Hematopoietic multipotent progenitor cell treated with erythropoietin and hydrocortisone succinate and interleukin-3 and kit ligand, for 6 days (in vitro differentiated cells): ENCODE data around the gene LSM5.

ENCODE experiments used
- DNase-seq: peaks from one replicate; pipeline ENCODE4 v3.0.0-alpha.2; 2015

The LSM5 gene

DNA sequence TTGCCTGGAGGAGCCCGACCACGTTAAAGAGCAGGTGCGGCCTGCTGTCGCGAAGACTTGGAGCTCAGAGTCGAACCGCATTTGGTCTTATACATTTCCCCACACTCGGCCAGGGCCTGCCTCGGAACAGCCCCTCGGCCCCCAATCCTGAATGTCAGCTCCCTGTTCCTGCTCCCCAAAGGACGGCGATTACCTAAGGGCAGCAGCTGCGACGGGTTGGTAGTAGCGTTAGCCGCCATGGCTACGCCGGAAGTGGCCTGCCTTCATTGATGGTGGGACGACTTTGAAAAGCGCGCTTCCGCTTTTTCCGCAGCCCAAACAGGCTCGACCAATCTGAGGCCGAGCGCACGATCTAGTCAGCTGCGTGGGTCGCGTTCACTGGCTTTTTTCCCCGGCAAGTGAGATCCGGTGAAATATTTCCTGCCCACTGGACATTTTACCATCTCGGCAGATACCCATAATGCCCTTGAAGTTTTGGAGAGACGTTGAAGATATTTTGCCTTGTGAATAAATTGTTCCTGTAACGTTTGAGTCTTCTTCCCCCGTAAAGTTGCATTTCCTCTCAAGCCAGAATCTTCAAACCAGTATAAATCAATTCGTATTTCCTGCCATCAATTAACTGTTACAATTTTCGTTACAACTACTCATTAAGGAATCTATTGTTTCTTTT is at the start of gene LSM5:
Gene LSM5, minus strand, starts transcription at position 254 of the 670 bp plus-strand sequence. Its CDS starts 15 bp downstream, at position 239.
- DNase-seq: peak; percentile 98

DNA sequence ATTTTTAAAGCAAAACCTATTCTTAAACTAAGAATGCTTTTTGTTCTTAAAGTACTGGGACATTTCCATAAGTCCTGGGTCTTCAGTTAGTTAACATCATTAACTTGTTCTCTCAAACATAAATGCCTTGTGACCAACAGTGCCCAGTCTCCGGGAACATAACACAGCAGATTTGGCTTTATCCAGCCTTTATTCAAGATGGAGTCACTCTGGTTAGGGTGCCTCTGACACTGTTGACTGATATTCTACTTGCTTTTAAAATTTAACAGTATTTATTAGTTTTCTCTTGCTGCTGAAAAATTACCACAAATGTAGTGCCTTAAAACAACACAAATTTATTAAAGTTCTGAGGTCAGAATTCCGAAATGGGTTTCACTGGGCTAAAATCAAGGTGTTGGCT is 49.2 kb upstream of the LSM5 start:
- DNase-seq: no peak

- no peak for DNase-seq
These were observed 47.6 kb upstream of the LSM5 start for GRCh38 chr7:32537760-32538159.

GRCh38 chr7:32536585-32536984 is 46.4 kb upstream of the LSM5 start:
- no peak for DNase-seq

GRCh38 chr7:32536016-32536415 is 45.8 kb upstream of the LSM5 start:
- DNase-seq: no peak

DNA sequence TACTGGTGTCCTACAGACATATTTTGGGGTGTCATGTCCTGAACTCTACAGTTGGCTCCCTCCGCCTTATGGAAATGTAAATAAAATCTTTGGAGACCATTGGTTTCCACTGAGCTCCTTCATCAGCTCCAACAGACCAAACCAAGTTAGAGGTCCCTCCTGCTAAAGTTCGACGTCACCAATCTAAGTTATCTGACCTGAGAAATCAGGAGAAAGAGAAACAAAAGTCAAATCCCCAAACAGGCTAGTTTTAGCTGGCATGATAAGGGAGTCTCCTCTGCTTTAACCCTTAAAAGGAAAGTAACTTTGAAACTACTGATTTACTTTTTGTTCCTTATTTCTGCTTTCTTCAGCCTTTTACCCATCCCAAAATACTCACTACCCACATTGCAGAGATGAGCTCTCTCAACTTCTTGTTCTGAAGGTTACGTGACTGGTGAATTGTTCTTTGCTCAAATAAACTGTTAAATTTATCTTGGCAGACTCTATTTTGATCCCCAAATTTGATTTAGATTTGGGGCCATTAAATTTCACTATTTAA is 45.1 kb upstream of the LSM5 start:
- DNase-seq: no peak

DNA sequence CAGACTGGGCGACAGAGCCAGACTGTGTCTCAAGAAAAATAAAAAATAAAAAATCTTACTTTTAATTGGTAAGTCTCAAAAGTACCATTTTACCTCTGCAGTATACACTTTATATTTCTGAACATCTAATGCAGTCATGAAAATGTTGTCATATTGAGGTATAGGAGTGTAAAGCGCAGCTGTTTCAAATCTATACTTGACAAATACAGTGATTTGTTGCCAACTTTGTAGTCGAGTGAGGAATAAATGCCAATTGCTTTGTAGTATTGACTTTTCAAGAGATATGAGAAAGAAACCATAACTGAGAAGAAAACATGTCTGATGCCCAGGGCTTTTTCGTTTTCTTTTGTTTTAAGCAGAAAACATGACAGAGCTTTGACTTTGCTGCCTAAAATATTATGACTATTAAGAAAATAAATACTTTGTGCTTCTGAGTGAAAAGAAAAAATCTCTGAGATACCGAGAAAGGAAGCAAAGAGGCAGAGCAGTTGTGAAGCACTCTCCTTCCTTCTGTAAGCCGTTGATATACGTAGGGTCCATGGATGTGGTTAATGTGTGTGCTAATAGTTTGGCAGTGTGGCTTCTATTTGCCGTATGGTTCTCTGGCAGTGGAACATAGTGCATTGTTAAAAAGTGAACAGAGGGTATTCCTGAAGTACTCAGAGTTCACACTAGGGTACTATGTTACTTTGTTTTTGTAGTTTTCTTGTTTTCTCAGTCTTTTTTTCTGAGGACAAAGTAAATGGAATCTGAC is 43.3 kb upstream of the LSM5 start:
- peak; percentile 66 for DNase-seq

DNA sequence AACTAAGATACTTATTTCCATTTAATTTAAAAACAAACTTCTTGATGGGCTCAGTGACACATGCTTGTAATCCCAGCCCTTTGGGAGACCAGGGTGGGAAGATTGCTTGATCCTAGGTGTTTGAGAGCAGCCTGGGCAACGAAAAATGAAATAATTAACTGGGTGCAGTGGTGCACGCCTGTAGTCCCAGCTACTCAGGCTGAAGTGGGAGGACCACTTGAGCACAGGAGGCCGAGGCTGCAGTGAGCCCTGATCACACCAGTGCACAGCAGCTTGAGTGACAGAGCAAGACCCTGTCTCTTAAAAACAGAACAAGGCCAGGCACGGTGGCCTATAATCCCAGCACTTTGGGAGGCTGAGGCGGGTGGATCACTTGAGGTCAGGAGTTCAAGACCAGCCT is 42.5 kb upstream of the LSM5 start:
- DNase-seq: no peak

- no peak for DNase-seq
These were observed 41.9 kb upstream of the LSM5 start for GRCh38 chr7:32532086-32532485.

DNA sequence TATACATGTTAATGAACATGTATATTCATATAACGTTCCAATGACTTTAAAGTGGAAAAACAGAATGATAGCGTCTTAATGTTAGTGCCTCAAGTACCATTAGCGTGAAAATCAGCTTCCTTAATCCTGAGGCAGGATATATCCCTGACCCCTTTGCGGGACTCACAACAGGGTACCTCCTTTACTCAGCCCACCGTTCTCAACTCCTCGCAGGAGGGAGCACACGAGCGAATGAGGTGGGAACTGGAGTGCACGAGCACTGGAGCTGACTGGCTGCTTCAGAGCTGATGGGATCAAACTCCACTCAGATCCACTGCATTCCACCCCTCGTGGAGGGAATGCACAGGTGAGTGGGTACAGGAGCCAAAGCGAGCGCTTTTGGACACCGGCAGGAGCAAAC is 41.2 kb upstream of the LSM5 start:
- no peak for DNase-seq

GRCh38 chr7:32525839-32526238 is 35.7 kb upstream of the LSM5 start:
- no peak for DNase-seq

GRCh38 chr7:32524631-32525030 is 34.5 kb upstream of the LSM5 start:
- no peak for DNase-seq

GRCh38 chr7:32522746-32523530 is 32.8 kb upstream of the LSM5 start:
- DNase-seq: no peak

- DNase-seq: no peak
These were observed 29.6 kb upstream of the LSM5 start for GRCh38 chr7:32519763-32520162.

DNA sequence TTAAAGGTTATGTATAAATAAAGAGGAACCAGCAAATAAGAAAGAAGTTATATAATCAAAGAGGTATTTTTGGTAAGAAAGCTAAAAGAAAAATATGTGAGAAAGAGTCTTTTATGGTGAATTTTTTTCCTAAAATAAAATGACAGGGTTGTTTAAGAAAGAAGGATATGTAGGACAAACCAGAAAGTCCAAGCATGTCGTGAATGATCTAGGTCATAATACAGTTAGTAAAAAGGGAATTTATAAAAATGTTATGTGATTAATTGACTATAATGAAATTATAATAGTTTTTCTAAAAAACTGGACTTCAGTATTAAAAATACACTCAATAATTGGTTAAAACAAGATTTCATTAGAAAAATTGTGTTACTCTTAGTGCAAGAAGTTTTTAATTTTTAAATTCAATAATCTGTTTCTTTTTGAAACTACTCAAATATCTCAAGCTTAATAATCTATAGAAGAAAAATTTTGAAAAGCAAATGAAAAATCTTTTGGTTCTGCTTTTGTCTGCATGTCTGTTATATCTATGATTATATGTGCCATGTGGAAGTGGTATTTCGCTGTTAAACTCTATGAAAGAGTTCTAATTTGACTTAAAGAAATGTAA is 28.5 kb upstream of the LSM5 start:
- peak; percentile 77 for DNase-seq

GRCh38 chr7:32516551-32517100 is 26.4 kb upstream of the LSM5 start:
- no peak for DNase-seq

- no peak for DNase-seq
These were observed 25.8 kb upstream of the LSM5 start for GRCh38 chr7:32515890-32516550.

- no peak for DNase-seq
These were observed 23.0 kb upstream of the LSM5 start for GRCh38 chr7:32513210-32513609.

DNA sequence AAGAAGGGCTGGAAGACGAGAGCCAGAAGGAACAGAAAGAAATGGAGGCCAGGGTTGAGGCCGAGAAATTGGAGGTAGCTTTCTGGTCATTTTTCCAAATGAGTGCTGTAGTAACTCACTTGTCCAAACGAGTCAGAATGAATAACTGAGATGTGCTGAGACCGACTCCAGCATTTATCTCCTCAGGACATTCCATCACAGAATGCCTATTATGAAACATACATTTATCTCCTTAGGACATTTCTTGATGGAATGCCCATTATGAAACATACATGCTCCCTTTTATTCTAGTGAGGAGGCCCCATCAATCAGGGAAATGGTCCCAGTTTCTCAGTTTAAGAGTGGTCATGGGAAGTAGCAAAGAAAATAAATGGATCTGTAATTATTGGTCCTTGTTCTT is 21.6 kb upstream of the LSM5 start:
- no peak for DNase-seq

- DNase-seq: no peak
These were observed 17.2 kb upstream of the LSM5 start for GRCh38 chr7:32507414-32507813.

GRCh38 chr7:32506266-32507054 is 16.3 kb upstream of the LSM5 start:
- peak; percentile 48 for DNase-seq
